ENCODE measurements around the gene LTA.

LTA gene

GRCh38 chr6:31534521-31535040, 37.5 kb upstream of the LTA start:
- Mint-ChIP-seq H3K36me3 (ENCODE audit: low read depth) (peaks cover 88% of the 10 kb centered on the region), H3K9me3 (no peaks in the 10 kb centered on the region), H3K27me3 (no peaks in the 10 kb centered on the region), H3K4me3 (no peak overlapping the region), H3K27ac (no peak overlapping the region), H3K4me1 (peaks cover 46% of the 10 kb centered on the region)
- DNase-seq (no peak), ATAC-seq (no peak)

DNA sequence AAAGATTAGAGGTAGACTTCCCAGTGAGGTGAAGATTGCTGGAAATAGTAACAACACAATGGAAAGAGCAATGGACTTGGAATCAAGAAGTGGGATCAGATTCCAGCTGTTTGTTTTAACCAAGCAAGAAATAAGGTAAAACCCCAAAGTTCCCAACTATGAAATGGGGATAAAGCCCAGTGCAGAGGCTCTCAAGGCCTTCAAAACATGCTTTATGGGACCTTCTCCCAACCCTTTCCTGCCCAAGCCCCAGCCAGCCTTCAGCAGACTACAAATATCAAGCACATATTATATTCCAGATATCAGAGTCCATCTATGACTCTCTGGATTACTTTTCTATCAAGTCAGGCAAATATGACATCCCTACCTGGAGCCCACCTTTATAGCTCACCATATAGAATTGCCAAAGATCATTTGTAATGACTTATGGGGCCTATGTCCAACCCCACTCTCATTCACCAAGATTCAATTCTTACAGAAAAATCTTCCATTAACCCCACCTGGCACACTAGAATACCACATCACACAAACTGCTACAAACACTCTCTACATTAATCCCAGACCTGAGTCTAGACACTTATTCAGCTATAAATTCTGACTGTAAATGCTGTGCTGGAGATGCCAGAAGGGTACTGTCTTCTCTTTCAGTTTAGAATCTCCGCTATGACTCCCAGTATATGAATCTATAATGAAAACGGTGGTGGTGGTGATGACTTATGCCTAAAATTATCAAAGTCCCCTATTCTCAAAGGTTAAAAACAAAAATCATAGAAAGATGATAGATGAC, 36.4 kb upstream of the LTA start:
- H3K36me3 Mint-ChIP-seq (ENCODE audit: low read depth): peaks cover 88% of the 10 kb centered on the region
- peak; percentile 11 for ATAC-seq

DNA sequence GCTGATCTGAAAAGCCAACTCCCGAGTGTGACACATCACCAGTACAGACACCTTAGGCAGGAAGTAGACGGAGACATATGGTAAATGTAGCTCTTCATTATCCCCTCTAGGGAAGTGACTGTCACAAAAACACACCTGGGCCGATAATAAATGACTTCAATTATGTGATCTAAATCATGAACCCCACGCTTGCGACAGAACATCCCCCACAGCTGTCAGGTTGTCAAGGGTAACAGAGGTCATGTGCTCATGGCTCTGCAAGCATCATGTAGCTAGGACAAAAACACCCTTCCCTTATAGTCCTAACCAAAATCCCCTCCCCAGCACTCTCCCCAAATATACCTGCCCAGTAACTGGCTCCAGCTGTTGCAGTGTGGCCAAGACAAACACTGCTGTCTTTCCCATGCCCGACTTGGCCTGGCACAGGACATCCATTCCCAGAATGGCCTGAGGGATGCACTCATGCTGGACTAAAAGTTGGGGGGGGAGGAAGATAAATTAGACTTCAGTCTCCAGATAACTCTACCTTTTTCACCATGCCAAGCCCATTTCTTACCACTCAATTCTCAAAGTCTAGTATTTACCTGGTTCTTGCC, 33.2 kb upstream of the LTA start:
- DNase-seq (no peak), ATAC-seq (no peak)
- Mint-ChIP-seq H3K4me1 (peaks cover 61% of the 10 kb centered on the region), H3K9me3 (no peaks in the 10 kb centered on the region), H3K36me3 (ENCODE audit: low read depth) (peaks cover 74% of the 10 kb centered on the region), H3K4me3 (peak overlapping the region; percentile 81), H3K27ac (peak overlapping the region; percentile 94), H3K27me3 (no peaks in the 10 kb centered on the region)

More for the DNA sequence above, 36.4 kb upstream of the LTA start:
- DNase-seq: no peak
- Mint-ChIP-seq H3K4me3 (peak overlapping the region; percentile 0), H3K4me1 (peaks cover 54% of the 10 kb centered on the region), H3K27ac (peak overlapping the region; percentile 53), H3K27me3 (no peaks in the 10 kb centered on the region), H3K9me3 (no peaks in the 10 kb centered on the region)

- no peaks in the 10 kb centered on the region for H3K9me3 Mint-ChIP-seq
- H3K27ac Mint-ChIP-seq: peak overlapping the region; percentile 94
- peak overlapping the region; percentile 81 for H3K4me3 Mint-ChIP-seq
- ATAC-seq (no peak), DNase-seq (no peak)
- H3K27me3 Mint-ChIP-seq: no peaks in the 10 kb centered on the region
- H3K4me1 Mint-ChIP-seq: peaks cover 59% of the 10 kb centered on the region
- peaks cover 57% of the 10 kb centered on the region for H3K36me3 Mint-ChIP-seq (ENCODE audit: low read depth)
Observed at GRCh38 chr6:31540640-31541039, 31.4 kb upstream of the LTA start.

DNA sequence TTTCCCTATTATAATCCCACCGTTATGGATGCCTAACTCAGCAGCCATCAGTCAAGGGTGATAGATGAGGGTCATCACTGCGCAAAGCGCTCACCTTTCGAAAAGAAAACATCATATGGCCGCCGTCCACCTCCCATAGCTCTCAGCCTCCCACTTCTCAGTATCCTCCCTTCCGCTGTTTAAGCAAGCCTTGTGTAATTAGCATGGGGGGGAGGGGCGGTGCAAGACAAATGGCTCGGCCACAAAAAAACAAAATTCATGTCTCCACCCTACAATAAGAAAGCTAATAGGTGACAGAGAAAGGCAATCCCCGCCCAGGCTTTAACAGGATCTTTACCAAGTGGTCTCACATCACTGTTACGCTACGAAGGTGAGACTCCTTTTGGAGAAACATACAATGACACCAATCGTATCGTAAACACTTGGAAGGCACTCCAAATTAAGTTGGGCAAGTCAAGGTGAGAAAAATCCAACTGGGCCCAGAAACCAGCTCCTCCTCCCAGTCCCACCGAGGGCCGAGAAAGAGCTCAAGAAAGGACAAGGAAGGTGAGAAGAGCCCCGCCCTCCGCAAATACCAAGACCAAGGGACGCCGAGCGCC, 30.9 kb upstream of the LTA start:
- Mint-ChIP-seq H3K36me3 (ENCODE audit: low read depth) (peaks cover 52% of the 10 kb centered on the region), H3K9me3 (no peaks in the 10 kb centered on the region), H3K4me3 (peak overlapping the region; percentile 81), H3K27me3 (no peaks in the 10 kb centered on the region), H3K4me1 (peaks cover 59% of the 10 kb centered on the region), H3K27ac (peak overlapping the region; percentile 94)
- DNase-seq (peak; percentile 61), ATAC-seq (peak; percentile 7)

- Mint-ChIP-seq H3K4me1 (peaks cover 61% of the 10 kb centered on the region), H3K27ac (peak within 1 kb of the TSS; percentile 94), H3K4me3 (peak within 1 kb of the TSS; percentile 81), H3K36me3 (ENCODE audit: low read depth) (peaks cover 45% of the 10 kb centered on the region), H3K27me3 (no peaks in the 10 kb centered on the region), H3K9me3 (no peaks in the 10 kb centered on the region)
- ATAC-seq: peak; percentile 77
- peak; percentile 94 for DNase-seq
Observed at GRCh38 chr6:31541658-31542521, 30.2 kb upstream of the LTA start, which contains the start of gene DDX39B. TSS of gene DDX39B (minus strand) at chr6:31542003. CDS start at chr6:31540532, 1,471 bp downstream.

DNA sequence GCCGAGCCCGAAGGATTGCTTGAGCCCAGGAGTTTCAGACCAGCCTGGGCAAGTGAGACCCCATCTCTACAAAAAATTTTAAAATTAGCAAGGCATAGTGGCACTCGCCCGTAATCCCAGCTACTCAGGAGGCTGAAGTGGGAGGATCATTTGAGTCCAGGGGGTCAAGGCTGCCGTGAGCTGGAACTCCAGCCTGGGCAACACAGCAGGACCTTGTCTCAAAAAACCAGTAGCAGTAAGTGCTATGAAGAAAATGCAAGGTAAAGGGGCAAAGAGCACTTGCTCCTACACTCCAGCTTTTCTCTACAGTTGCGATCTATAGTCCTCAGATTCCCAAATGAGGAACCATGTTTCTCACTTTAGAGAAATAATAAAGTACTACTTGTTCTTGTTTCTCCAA, 28.4 kb upstream of the LTA start:
- H3K9me3 Mint-ChIP-seq: no peaks in the 10 kb centered on the region
- peaks cover 63% of the 10 kb centered on the region for H3K4me1 Mint-ChIP-seq
- peaks cover 34% of the 10 kb centered on the region for H3K36me3 Mint-ChIP-seq (ENCODE audit: low read depth)
- no peaks in the 10 kb centered on the region for H3K27me3 Mint-ChIP-seq
- DNase-seq (no peak), ATAC-seq (no peak)
- no peak overlapping the region for H3K27ac Mint-ChIP-seq
- H3K4me3 Mint-ChIP-seq: peak overlapping the region; percentile 81

DNA sequence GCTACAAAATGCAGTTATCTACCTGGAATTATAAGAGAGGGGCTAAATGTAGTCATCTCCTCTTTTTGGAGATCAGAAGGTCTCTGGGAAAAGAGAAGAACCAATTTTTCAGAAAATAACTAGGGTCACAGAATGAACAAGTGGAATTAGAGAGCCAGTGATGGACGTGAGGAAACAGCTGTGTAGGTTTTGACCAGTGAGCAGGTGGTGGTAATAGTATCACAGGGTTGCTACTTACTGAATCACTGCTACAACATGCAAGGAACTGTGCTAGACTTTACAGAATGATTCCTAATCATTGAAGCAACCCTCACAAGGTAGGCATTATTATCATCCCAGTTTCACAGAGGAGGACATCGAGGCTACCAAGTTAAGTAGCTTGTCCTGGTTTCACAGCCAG, 27.4 kb upstream of the LTA start:
- peaks cover 63% of the 10 kb centered on the region for H3K4me1 Mint-ChIP-seq

DNA sequence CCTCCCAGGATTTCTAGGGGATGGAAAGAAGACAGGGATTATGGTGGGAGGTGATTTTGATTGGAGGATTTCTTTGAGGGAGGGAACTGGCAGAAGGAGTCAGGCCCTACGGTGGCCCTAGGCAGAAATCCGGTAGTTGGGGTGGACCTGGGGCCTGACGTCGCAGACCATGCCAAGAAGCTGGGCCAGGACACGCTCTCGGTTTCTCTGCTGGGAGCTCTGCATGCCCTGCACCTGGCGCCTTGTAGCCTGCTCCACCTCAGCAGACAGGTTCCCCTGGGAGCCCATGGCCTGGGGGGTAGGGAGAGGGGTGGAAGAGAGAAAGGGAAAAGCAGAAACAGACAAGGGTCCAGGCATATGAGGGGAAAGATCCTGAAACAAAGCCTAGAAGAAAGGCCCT, 26.8 kb upstream of the LTA start:
- Mint-ChIP-seq H3K27me3 (no peaks in the 10 kb centered on the region), H3K4me3 (no peak overlapping the region), H3K36me3 (ENCODE audit: low read depth) (peaks cover 23% of the 10 kb centered on the region), H3K27ac (peak overlapping the region; percentile 10), H3K4me1 (peaks cover 61% of the 10 kb centered on the region), H3K9me3 (no peaks in the 10 kb centered on the region)
- ATAC-seq (no peak), DNase-seq (no peak)

More for the DNA sequence above, 27.4 kb upstream of the LTA start:
- DNase-seq (no peak), ATAC-seq (no peak)
- Mint-ChIP-seq H3K9me3 (no peaks in the 10 kb centered on the region), H3K27me3 (no peaks in the 10 kb centered on the region), H3K4me3 (no peak overlapping the region), H3K36me3 (ENCODE audit: low read depth) (peaks cover 27% of the 10 kb centered on the region), H3K27ac (peak overlapping the region; percentile 10)

DNA sequence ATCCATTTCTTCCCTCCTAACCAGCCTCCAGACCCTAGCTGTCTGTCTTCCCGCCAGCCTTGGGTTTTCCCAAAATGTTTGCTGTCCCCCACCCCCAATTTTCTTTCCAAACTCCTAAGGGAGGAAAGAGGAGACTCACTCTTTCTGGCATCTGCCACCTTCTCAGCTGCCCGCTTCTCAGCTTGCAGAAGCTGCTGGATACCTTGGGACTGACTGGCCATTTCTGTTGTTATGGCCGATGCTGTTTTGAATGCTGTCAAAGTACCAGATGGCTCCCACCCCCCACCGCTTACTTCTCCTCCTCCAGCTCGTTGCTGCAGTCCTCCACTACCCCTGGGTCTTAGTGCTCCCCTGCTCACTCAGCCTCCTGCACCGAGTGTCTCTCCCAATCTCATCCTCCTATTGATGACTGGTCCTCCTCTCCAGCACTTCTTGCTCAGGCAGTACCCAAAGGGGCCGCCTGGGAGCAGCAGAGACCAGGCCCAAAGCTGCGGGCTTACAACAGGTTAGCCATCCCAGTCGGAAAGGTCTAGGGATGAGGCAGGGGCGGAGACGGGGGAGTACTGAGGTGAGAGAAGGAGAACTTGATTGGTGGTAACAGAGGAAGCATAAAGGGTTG, 25.6 kb upstream of the LTA start, which contains the start of gene ATP6V1G2:
Gene ATP6V1G2, minus strand, starts transcription at position 270 of the 619 bp plus-strand sequence. Its CDS starts 49 bp downstream, at position 221.
- Mint-ChIP-seq H3K27me3 (no peaks in the 10 kb centered on the region), H3K36me3 (ENCODE audit: low read depth) (peaks cover 18% of the 10 kb centered on the region), H3K4me3 (peak within 1 kb of the TSS; percentile 86), H3K4me1 (peaks cover 62% of the 10 kb centered on the region), H3K9me3 (no peaks in the 10 kb centered on the region), H3K27ac (peak within 1 kb of the TSS; percentile 89)
- peak; percentile 77 for ATAC-seq
- peak; percentile 93 for DNase-seq

DNA sequence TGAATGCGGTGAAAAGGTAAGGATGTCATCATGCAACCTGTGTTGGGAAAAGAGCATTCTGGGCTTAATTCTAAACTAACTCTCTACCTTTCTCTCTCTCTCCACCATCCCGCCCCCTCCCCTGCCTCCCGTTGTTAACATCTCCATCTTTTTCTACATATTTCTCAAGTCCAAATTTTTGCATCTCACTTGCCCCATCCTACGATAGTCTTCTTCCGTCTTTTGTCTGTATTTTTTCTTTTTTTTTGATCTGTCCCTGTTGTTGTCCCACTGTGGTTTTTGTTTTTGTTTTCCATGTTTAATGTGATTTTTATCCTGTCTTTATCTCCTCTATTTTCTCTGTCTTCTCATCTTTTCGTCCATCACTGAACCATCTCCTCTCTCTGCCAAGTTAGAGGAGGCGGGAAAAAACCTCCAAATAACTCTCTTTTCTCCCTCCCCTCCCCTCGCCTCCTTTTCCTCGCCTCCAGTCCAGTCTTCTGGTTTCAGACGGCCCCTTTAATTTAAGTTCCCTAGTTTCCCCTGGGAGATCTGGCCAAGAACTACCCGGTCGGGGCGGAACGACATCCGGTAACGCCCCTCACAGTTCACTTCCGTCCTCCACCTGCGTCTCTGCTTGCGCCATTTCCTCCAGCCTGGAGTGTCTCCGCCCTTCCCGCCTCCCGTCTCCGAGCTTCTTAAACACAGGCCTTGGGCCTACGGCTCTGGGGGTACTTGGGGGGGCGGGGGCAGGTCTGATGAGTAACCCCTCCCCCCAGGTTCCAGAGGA, 24.9 kb upstream of the LTA start, which contains the start of gene NFKBIL1:
Gene NFKBIL1, plus strand, starts transcription at position 651 of the 769 bp plus-strand sequence. Its CDS starts 87 bp downstream, at position 738.
- DNase-seq (peak; percentile 95), ATAC-seq (peak; percentile 83)
- no peaks in the 10 kb centered on the region for H3K9me3 Mint-ChIP-seq
- H3K36me3 Mint-ChIP-seq (ENCODE audit: low read depth): peaks cover 15% of the 10 kb centered on the region
- peak within 1 kb of the TSS; percentile 86 for H3K4me3 Mint-ChIP-seq
- peaks cover 62% of the 10 kb centered on the region for H3K4me1 Mint-ChIP-seq
- H3K27me3 Mint-ChIP-seq: no peaks in the 10 kb centered on the region
- peak within 1 kb of the TSS; percentile 89 for H3K27ac Mint-ChIP-seq

DNA sequence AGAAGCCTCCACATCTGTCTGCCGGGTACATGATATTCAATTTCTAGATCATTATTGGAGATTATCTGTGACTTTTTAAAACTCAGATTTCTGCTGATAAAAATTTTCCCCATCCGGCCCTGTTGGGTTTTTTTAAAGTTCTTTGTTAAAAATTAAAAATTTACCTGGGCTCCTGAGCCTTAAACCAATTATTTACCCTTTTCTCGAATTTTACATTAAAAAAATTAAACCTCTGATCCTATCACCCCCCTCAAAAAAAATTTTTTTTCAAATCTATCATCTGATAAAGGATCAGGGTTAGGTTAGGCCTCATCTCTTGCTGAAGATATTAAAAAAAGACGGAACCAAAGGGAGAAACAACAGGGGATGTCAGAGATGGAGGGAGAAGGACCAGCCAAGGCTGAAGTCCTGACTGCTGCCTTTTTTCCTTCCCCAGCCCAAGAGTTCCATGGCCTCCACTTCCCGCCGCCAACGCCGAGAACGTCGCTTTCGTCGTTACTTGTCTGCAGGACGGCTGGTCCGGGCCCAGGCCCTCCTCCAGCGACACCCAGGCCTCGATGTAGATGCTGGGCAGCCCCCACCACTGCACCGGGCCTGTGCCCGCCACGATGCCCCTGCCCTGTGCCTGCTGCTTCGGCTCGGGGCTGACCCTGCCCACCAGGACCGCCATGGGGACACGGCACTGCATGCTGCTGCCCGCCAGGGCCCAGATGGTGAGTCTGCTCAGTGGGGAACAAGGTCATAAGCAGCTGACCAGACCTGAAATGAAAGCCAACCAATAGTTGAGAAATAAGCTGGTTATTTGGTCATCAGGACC, 24.2 kb upstream of the LTA start:
- DNase-seq (no peak), ATAC-seq (no peak)
- Mint-ChIP-seq H3K9me3 (no peaks in the 10 kb centered on the region), H3K27ac (peak overlapping the region; percentile 89), H3K4me1 (peaks cover 62% of the 10 kb centered on the region), H3K27me3 (no peaks in the 10 kb centered on the region), H3K36me3 (ENCODE audit: low read depth) (peaks cover 17% of the 10 kb centered on the region), H3K4me3 (peak overlapping the region; percentile 86)

Data from activated naive CD8-positive, alpha-beta T cell treated with anti-CD3 and anti-CD28 coated beads, Interleukin-2, amount 50 U/mL, for 24 hours (primary cell).